ENCODE results near the gene EDAR.

Gene EDAR

GRCh38 chr2:108975613-108976435 lies 13.2 kb downstream of the EDAR start:
- no peak overlapping the region for H2BK12ac ChIP-seq (ENCODE audit: low read length in 2 of 2)
- H3K4me3 ChIP-seq (ENCODE audit: insufficient read depth in 1 of 2, low read depth in 1 of 2, low read length in 2 of 2) = no peak overlapping the region
- no peak overlapping the region for H2BK5ac ChIP-seq (ENCODE audit: low read depth, low read length, poor library complexity, severe bottlenecking)
- no peak overlapping the region for H3K4ac ChIP-seq (ENCODE audit: low read depth in 1 of 2, low read length in 2 of 2)
- DNase-seq = no peak
- 88% methylated on average over 14 of the region's 14 CpGs for WGBS
- H3K9me3 ChIP-seq (ENCODE audit: control insufficient read depth, low read length) = no peaks in the 10 kb centered on the region
- no peak overlapping the region for H2BK15ac ChIP-seq (ENCODE audit: low read depth, poor library complexity, severe bottlenecking)
- H2BK120ac ChIP-seq (ENCODE audit: low read depth, low read length) = no peak overlapping the region
- no peak overlapping the region for H3K27ac ChIP-seq (ENCODE audit: low read length, poor library complexity, severe bottlenecking)
- H2AFZ ChIP-seq (ENCODE audit: low read depth, low read length) = no peak overlapping the region
- no peak overlapping the region for H3K14ac ChIP-seq (ENCODE audit: low read length in 2 of 2)
- H4K8ac ChIP-seq (ENCODE audit: low read length) = no peak overlapping the region
- H3K36me3 ChIP-seq (ENCODE audit: control insufficient read depth in 1 of 2, insufficient read depth in 2 of 2, low read depth in 1 of 2, low read length in 2 of 2) = no peaks in the 10 kb centered on the region
- H4K91ac ChIP-seq (ENCODE audit: low read length) = no peak overlapping the region
- H3K27me3 ChIP-seq (ENCODE audit: control insufficient read depth in 1 of 2, insufficient read depth in 1 of 2, low read length in 2 of 2) = peaks cover 8 to 52% of the 10 kb centered on the region in 2 experiments
- H3K4me2 ChIP-seq (ENCODE audit: low read length, poor library complexity, severe bottlenecking) = no peak overlapping the region
- H2AK5ac ChIP-seq (ENCODE audit: low read length, severe bottlenecking) = no peak overlapping the region
- peaks cover 29% of the 10 kb centered on the region for H3K4me1 ChIP-seq (ENCODE audit: control insufficient read depth, insufficient read depth, low read depth, low read length)
- H3K9ac ChIP-seq (ENCODE audit: low read length) = no peak overlapping the region
- no peak overlapping the region for H3K18ac ChIP-seq (ENCODE audit: low read depth in 1 of 2, low read length in 2 of 2)
- H3K23ac ChIP-seq (ENCODE audit: low read length in 2 of 2) = no peak overlapping the region
- H3K79me1 ChIP-seq (replicated peaks; ENCODE audit: low read length, poor library complexity, severe bottlenecking) = no peaks in the 10 kb centered on the region

- H2AK5ac ChIP-seq (ENCODE audit: low read length, severe bottlenecking) = no peak overlapping the region
- H3K36me3 ChIP-seq (ENCODE audit: control insufficient read depth in 1 of 2, insufficient read depth in 2 of 2, low read depth in 1 of 2, low read length in 2 of 2) = no peaks in the 10 kb centered on the region
- H3K27ac ChIP-seq (ENCODE audit: low read length, poor library complexity, severe bottlenecking) = no peak overlapping the region
- H3K4me3 ChIP-seq (ENCODE audit: insufficient read depth in 1 of 2, low read depth in 1 of 2, low read length in 2 of 2) = no peak overlapping the region
- H3K4ac ChIP-seq (ENCODE audit: low read depth in 1 of 2, low read length in 2 of 2) = no peak overlapping the region
- no peak overlapping the region for H3K9ac ChIP-seq (ENCODE audit: low read length)
- H2AFZ ChIP-seq (ENCODE audit: low read depth, low read length) = no peak overlapping the region
- no peaks in the 10 kb centered on the region for H3K9me3 ChIP-seq (ENCODE audit: control insufficient read depth, low read length)
- H4K8ac ChIP-seq (ENCODE audit: low read length) = no peak overlapping the region
- H3K4me2 ChIP-seq (ENCODE audit: low read length, poor library complexity, severe bottlenecking) = no peak overlapping the region
- no peak overlapping the region for H2BK15ac ChIP-seq (ENCODE audit: low read depth, poor library complexity, severe bottlenecking)
- 92% methylated on average over 4 of the region's 4 CpGs for WGBS
- no peak overlapping the region for H2BK120ac ChIP-seq (ENCODE audit: low read depth, low read length)
- H3K18ac ChIP-seq (ENCODE audit: low read depth in 1 of 2, low read length in 2 of 2) = no peak overlapping the region
- no peak overlapping the region for H4K91ac ChIP-seq (ENCODE audit: low read length)
- H3K27me3 ChIP-seq (ENCODE audit: control insufficient read depth in 1 of 2, insufficient read depth in 1 of 2, low read length in 2 of 2) = peaks cover 15 to 55% of the 10 kb centered on the region in 2 experiments
- H3K14ac ChIP-seq (ENCODE audit: low read length in 2 of 2) = no peak overlapping the region
- H2BK5ac ChIP-seq (ENCODE audit: low read depth, low read length, poor library complexity, severe bottlenecking) = no peak overlapping the region
- no peak overlapping the region for H3K23ac ChIP-seq (ENCODE audit: low read length in 2 of 2)
- no peaks in the 10 kb centered on the region for H3K79me1 ChIP-seq (replicated peaks; ENCODE audit: low read length, poor library complexity, severe bottlenecking)
- peaks cover 22% of the 10 kb centered on the region for H3K4me1 ChIP-seq (ENCODE audit: control insufficient read depth, insufficient read depth, low read depth, low read length)
- no peak overlapping the region for H2BK12ac ChIP-seq (ENCODE audit: low read length in 2 of 2)
- DNase-seq = no peak
These were observed 14.3 kb downstream of the EDAR start for GRCh38 chr2:108974674-108975073.

GRCh38 chr2:108972663-108973062 lies 16.4 kb downstream of the EDAR start:
- H3K9me3 ChIP-seq (ENCODE audit: control insufficient read depth, low read length) = no peaks in the 10 kb centered on the region
- H3K27ac ChIP-seq (ENCODE audit: low read length, poor library complexity, severe bottlenecking) = no peak overlapping the region
- no peak overlapping the region for H2AFZ ChIP-seq (ENCODE audit: low read depth, low read length)
- H3K9ac ChIP-seq (ENCODE audit: low read length) = no peak overlapping the region
- WGBS = 94% methylated on average over 6 of the region's 6 CpGs
- no peaks in the 10 kb centered on the region for H3K79me1 ChIP-seq (replicated peaks; ENCODE audit: low read length, poor library complexity, severe bottlenecking)
- H2AK5ac ChIP-seq (ENCODE audit: low read length, severe bottlenecking) = no peak overlapping the region
- no peak overlapping the region for H3K23ac ChIP-seq (ENCODE audit: low read length in 2 of 2)
- peaks cover 11% of the 10 kb centered on the region for H3K4me1 ChIP-seq (ENCODE audit: control insufficient read depth, insufficient read depth, low read depth, low read length)
- no peak overlapping the region for H4K8ac ChIP-seq (ENCODE audit: low read length)
- DNase-seq = no peak
- no peak overlapping the region for H2BK15ac ChIP-seq (ENCODE audit: low read depth, poor library complexity, severe bottlenecking)
- H2BK120ac ChIP-seq (ENCODE audit: low read depth, low read length) = no peak overlapping the region
- H2BK5ac ChIP-seq (ENCODE audit: low read depth, low read length, poor library complexity, severe bottlenecking) = no peak overlapping the region
- no peak overlapping the region for H2BK12ac ChIP-seq (ENCODE audit: low read length in 2 of 2)
- H3K18ac ChIP-seq (ENCODE audit: low read depth in 1 of 2, low read length in 2 of 2) = no peak overlapping the region
- no peak overlapping the region for H3K4me3 ChIP-seq (ENCODE audit: insufficient read depth in 1 of 2, low read depth in 1 of 2, low read length in 2 of 2)
- H3K36me3 ChIP-seq (ENCODE audit: control insufficient read depth in 1 of 2, insufficient read depth in 2 of 2, low read depth in 1 of 2, low read length in 2 of 2) = no peaks in the 10 kb centered on the region
- H3K4me2 ChIP-seq (ENCODE audit: low read length, poor library complexity, severe bottlenecking) = no peak overlapping the region
- no peak overlapping the region for H3K4ac ChIP-seq (ENCODE audit: low read depth in 1 of 2, low read length in 2 of 2)
- H3K27me3 ChIP-seq (ENCODE audit: control insufficient read depth in 1 of 2, insufficient read depth in 1 of 2, low read length in 2 of 2) = peaks cover 26 to 54% of the 10 kb centered on the region in 2 experiments
- H3K14ac ChIP-seq (ENCODE audit: low read length in 2 of 2) = no peak overlapping the region
- no peak overlapping the region for H4K91ac ChIP-seq (ENCODE audit: low read length)

DNA sequence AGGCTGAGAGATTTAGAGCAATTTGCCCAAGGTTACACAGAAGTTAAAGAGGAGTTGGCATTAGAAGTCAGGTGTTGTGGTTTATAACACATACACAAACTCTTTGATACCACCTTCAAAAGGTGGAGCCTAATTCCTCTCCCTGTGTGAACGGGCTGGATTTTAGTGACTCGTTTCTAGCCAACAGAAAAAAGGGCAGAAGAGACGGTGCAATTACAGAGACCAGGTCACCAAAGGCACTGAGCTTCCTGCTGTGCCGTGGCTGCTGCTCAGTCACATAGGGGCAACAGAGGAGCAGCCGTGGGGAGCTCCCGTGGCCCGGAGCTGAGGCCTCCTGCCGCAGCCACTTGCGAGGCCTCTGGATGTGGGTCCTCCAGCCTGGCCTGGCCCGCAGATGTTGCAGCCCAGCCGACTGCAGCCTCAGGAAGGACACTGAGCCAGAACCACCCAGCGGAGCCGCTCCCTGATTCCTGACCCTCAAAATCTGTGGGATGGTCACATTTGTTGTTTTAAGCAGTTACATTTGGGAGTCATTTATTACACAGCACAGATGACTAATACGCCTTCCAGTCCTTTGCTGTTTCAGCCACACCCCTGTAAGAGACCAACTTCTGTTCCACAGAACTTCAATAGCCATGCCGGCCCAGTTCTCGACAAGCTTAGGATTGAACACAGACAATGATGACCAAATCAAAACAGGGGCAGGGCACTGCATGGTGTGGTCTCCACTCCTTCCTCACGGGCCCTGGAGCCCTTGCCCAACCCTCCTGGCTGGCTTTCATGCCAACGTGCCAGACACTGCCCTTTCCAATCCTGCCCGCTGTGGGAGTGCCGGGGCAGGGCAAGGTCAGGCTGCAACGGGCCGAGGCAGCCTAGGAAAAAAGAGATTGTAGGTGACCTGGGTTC lies 17.1 kb downstream of the EDAR start:
- Histone ChIP-seq H2BK12ac (ENCODE audit: low read length in 2 of 2) (no peak overlapping the region), H3K79me1 (replicated peaks; ENCODE audit: low read length, poor library complexity, severe bottlenecking) (no peaks in the 10 kb centered on the region), H3K4ac (ENCODE audit: low read depth in 1 of 2, low read length in 2 of 2) (no peak overlapping the region), H3K27ac (ENCODE audit: low read length, poor library complexity, severe bottlenecking) (no peak overlapping the region), H4K8ac (ENCODE audit: low read length) (no peak overlapping the region), H3K23ac (ENCODE audit: low read length in 2 of 2) (no peak overlapping the region), H4K91ac (ENCODE audit: low read length) (no peak overlapping the region), H3K9ac (ENCODE audit: low read length) (no peak overlapping the region), H3K9me3 (ENCODE audit: control insufficient read depth, low read length) (no peaks in the 10 kb centered on the region), H2AFZ (ENCODE audit: low read depth, low read length) (no peak overlapping the region), H2AK5ac (ENCODE audit: low read length, severe bottlenecking) (no peak overlapping the region), H3K18ac (ENCODE audit: low read depth in 1 of 2, low read length in 2 of 2) (no peak overlapping the region), H2BK15ac (ENCODE audit: low read depth, poor library complexity, severe bottlenecking) (no peak overlapping the region), H2BK120ac (ENCODE audit: low read depth, low read length) (no peak overlapping the region), H3K36me3 (ENCODE audit: control insufficient read depth in 1 of 2, insufficient read depth in 2 of 2, low read depth in 1 of 2, low read length in 2 of 2) (no peaks in the 10 kb centered on the region), H3K4me2 (ENCODE audit: low read length, poor library complexity, severe bottlenecking) (no peak overlapping the region), H3K4me1 (ENCODE audit: control insufficient read depth, insufficient read depth, low read depth, low read length) (peaks cover 11% of the 10 kb centered on the region), H3K27me3 (ENCODE audit: control insufficient read depth in 1 of 2, insufficient read depth in 1 of 2, low read length in 2 of 2) (peaks cover 26 to 58% of the 10 kb centered on the region in 2 experiments), H3K14ac (ENCODE audit: low read length in 2 of 2) (no peak overlapping the region), H3K4me3 (ENCODE audit: insufficient read depth in 1 of 2, low read depth in 1 of 2, low read length in 2 of 2) (no peak overlapping the region), H2BK5ac (ENCODE audit: low read depth, low read length, poor library complexity, severe bottlenecking) (no peak overlapping the region)
- WGBS = 69% methylated on average over 22 of the region's 22 CpGs
- no peak for DNase-seq

All from mesenchymal stem cell (in vitro differentiated cells and primary cell).